ENCODE data around the gene HINFP.

- TF ChIP-seq, protein P1, sequence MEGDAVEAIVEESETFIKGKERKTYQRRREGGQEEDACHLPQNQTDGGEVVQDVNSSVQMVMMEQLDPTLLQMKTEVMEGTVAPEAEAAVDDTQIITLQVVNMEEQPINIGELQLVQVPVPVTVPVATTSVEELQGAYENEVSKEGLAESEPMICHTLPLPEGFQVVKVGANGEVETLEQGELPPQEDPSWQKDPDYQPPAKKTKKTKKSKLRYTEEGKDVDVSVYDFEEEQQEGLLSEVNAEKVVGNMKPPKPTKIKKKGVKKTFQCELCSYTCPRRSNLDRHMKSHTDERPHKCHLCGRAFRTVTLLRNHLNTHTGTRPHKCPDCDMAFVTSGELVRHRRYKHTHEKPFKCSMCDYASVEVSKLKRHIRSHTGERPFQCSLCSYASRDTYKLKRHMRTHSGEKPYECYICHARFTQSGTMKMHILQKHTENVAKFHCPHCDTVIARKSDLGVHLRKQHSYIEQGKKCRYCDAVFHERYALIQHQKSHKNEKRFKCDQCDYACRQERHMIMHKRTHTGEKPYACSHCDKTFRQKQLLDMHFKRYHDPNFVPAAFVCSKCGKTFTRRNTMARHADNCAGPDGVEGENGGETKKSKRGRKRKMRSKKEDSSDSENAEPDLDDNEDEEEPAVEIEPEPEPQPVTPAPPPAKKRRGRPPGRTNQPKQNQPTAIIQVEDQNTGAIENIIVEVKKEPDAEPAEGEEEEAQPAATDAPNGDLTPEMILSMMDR (IDR thresholded peaks at IDR 0.05) = no peak
- TF ChIP-seq POLR2A (IDR thresholded peaks at IDR 0.05) = no peak
Observed at GRCh38 chr11:119107538-119108145, 13.7 kb upstream of the HINFP start.
